DMS79 (cell line): Measurements from ENCODE around the gene FDPS.
"Not testable (repeated sequence)": the region's sequence is repeated elsewhere in the genome, so short reads cannot be mapped to it uniquely, and the experiment has no call there.

Experiments
- DNase-seq: peaks from one replicate; lab custom pipeline; 2025; lab: John Stamatoyannopoulos, UW

The FDPS gene

DNA sequence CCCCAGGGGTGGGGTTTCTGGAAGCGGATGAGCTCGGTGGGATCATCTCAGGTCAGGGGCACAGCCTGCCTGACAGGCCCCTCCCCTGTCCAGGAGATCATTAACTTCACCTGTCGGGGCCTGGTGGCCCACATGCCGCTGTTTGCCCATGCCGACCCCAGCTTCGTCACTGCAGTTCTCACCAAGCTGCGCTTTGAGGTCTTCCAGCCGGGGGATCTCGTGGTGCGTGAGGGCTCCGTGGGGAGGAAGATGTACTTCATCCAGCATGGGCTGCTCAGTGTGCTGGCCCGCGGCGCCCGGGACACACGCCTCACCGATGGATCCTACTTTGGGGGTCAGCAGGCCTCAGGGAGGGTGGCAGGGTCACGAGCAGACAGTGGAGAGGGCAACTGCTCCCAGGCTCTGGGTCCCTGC is 23.0 kb upstream of the FDPS start:
- no peak for DNase-seq

DNA sequence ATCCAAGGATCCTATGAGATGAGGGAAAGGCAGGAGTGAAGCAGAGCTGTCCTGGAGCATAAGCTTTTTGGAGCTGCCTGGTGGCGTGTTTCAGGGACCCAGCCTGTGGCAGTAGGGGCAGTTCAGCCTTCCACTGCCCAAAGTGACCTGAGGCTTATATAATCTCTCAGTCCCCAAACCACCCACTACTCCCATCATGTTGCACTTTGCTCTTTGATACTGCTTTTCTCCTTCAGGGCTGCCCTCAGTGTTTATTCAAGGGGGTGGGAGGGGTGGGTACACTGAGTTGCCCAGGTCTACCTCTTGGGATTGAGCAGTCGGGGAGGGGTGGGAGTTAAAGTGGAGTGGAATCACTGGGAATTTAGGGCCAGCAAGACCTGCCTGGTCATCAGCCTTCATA is 22.1 kb upstream of the FDPS start:
- no peak for DNase-seq

DNA sequence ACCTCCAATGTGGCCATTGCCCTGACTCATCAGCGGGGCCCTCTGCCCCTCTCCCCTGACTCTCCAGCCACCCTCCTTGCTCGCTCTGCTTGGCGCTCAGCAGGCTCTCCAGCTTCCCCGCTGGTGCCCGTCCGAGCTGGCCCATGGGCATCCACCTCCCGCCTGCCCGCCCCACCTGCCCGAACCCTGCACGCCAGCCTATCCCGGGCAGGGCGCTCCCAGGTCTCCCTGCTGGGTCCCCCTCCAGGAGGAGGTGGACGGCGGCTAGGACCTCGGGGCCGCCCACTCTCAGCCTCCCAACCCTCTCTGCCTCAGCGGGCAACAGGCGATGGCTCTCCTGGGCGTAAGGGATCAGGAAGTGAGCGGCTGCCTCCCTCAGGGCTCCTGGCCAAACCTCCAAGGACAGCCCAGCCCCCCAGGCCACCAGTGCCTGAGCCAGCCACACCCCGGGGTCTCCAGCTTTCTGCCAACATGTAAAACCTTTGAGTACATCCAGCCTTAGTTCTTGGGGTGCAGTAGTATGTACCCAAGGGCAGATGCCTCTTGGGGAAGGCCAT is 20.6 kb upstream of the FDPS start:
- DNase-seq = no peak

DNA sequence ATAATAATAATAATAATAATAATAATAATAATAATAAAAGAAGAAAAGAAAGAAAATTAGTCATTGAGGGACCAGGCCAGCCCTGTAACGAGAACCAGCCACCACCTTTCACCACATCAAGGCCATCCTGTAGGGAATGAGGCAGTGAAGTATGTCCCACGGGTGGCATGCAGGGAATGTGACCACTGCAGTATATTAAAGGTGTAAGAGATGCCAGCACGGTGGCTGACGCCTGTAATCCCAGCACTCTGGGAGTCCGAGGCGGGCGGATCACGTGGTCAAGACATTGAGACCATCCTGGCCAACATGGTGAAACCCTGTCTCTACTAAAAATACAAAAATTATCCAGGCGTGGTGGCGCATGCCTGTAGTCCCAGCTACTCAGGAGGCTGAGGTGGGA is 17.7 kb upstream of the FDPS start:
- not testable (repeated sequence) for DNase-seq

DNA sequence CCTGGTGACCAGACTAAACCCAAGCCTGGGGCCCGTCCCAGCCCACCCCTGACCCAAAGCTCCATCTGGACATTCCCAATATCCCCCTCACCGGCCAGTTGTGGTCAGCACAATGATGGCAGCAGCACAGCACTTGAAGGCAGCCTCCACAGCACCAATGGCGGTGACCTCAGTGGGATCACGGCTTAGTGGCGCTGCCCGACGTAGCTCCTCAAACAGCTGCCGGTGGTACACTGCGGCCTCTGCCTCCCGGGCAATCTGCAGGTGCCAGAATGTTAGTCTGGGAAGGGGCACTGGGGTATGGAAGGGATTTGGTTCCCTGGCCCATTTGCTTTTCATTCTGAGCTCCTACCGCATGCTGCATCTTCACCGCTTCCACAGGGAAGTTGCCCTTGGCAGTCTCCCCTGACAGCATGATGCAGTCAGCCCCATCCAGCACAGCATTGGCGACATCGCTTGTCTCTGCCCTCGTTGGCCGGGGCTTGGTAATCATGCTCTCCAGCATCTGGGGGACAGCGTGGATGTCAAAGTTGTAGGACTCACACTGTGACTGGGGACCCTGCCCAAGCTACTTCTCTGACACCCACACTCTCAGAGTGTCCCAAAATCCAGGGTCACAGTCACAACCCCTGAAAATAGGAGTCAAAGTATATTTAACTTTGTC is 15.4 kb upstream of the FDPS start:
- no peak for DNase-seq

DNA sequence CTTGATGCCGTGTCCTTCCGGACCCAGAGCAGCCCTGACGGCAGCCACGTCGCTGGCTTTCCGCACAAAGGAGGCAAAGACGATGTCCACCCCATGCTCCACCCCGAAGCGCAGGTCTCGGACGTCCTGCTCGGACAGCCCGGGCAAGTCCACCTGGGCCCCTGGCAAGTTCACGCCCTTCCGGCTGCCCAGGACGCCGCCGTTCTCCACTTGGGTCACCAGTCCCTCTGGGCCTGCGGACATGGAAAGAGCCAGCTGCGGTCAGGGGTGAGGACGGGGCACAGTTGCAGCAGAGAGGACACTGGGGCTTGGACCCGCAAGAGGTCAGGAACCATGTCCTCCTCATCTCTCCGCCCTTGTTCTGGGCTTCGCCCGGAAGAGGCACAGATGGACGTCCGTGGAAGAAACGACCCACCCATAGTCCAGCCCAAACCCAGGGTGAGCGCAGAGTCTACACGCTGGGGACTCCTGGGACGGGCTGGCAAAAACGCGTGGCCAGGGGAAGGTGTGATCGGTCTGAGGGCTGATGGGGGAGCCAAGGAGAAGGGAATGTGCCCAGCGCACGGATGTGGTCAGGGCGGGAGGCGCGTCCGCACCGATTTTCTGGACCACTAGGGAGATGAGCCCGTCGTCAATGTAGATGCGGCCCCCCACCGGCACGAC is 14.0 kb upstream of the FDPS start:
- DNase-seq = no peak

DNA sequence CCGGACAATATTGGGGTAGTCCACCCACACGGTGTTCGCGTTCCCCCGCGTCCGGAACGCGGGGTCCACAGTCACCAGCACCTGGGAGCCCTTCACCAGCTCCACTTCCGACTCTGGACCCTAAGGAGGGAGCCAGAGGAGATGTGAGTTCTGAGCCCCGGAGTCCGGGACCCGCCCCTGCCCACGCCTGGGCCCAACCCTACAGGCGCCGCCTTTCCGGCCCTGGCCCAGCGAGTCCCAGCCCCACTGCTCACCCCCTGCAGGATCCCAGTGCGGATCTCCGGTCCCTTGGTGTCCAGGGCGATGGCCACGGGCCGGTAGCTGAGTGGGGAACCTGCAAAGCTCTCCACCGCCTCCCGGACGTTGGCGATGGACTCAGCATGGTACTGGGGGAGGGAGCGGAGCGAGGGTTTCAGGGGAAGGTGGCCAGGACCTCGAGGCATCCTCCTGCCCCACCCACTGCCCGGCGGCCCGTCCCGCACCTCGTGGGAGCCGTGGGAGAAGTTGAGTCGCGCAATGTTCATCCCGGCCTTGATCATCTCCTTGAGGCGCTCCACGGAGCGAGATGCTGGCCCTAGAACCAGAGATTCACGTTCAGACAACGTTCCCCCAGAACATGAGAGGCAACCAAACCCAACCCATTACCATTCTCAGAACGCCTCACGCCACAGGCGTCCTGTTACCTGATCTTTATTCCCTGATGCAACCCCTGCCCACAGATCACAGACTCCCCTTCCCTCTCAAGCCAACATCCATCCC is 13.3 kb upstream of the FDPS start:
- no peak for DNase-seq

DNA sequence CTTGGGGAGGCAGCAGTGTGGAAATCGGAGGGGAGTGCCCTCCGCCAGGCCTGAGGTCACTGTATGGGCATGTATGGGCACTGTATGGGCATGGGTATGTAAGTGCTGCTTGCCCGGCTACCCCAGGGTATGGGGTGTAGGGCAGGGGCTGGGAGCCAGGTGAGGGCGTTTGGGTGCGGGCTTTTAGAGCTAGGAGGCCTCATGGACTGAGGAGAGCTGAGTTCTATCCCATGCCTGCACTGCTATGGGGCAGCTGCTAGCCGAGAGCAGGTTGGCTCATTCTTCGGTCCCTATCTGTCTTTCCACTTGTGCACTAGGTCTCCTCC is 12.8 kb upstream of the FDPS start:
- DNase-seq = no peak

DNA sequence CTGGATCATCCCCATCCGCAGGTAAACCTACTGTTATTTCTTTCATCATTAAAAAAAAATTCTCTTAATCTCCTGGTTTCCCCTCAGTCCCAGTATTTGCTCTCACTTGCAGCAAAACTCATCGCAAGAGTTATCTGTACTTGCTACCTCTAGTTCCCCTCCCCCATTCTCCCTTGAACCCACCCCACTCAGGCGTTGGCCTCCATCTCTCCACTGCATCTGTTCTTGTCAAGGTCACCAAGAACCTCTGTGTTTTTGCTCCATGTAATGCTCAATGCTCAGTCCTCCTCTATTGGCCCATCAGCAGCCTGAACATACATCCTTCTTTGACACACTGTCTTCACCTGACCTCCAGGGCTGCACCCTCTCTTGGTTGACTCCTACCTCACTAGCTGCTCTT is 12.0 kb upstream of the FDPS start:
- no peak for DNase-seq

DNA sequence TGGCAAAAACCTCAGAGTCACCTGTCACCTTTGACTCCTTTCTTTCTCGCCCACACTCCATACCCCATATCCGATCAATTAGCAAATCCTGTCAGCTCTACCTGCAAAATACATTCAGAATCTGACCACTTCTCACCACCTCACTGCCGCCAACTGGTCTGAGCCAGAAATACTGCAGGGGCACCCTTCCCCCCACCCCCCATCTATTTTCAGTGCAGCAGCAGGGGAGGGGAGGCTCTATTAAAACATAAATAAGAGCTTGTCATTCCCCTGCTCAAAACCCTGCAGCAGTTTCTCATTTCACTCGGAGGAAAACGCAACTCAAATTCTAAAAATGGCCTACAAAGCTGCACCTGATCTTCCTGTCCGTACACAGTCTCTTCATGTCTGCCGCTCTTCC is 11.3 kb upstream of the FDPS start:
- no peak for DNase-seq

DNA sequence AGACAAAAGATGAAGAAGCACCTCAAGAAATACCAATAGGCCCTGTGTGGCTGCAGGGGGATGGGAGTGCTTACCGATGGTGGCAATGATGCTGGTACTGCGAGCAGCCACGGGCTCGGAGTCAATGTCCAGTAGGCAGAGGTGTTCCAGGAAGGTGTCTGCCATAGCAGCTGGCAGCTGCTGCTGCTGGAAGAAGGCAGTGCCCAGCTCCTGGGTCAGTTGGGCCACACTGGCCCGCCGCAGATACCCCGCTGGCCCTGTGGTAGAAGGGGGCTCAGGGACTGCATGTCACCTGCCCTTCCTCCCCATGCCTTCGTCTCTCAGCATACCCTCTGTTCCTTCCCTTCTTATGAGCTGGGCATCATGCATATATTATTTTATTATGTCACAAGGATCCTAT is 8.6 kb upstream of the FDPS start:
- no peak for DNase-seq

DNA sequence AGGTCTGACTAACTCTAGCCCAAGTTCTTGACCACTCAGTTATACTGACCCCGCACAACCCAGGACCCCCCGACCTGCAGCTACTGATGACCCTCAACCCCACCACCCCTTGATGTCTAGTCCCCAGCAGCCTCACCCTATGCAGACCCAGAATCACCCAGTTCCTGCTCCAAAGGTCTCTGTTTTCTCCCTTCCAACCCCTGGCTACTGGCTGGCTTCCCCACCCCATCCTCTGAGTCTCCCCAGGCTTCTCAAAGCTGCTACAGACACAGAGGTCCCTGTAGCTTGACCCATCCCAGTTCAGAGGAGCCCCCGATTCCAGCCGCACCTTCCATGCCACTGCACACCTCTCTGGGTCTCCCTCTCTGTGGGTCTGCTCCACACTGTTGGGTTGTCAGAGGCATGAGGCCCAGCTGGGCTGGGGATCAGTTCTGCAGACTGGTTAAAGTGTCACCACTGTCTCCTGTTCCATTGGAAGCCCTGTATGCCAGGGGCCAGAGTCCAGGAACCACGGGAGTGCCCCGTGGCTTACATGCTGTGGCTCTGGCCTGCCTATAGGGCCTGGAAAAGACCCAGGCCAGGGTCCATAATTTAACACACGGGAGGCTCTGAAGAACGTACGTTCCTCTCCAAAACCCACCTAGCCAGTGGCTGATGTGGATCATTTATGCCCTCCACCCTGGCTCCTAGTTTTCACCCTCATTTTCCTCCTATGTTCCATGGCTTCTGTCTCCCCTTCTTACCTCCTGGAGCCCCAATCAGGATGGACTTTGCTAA is 7.9 kb upstream of the FDPS start:
- DNase-seq = no peak

DNA sequence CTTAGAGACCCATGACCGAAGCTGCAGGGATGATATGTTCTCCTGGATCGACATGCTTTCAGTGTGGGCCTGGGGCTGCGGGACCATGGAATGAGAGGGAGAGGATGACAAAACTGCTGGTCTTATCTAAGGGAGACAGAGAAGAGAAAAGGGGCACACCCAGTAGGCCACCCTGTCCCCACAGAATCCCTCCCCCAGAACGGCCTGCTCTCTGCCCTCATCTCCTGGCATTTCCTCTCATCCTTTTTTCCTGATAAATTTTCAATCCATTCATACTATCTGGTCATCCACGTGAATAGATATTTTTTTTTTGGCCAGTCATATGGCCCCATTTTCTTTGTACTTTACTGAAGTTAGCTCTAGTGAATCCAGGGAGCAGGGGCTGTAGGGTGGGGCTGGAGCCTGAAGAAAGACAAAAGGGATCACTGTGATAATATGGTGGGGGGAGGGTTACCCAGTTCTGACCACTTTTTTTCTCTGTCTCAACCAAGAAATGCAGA is 7.3 kb upstream of the FDPS start, which contains the start of gene PKLR:
PKLR (minus strand) TSS at position 97 of the 500 bp plus-strand sequence; CDS start at position 54, 43 bp downstream.
- no peak for DNase-seq

DNA sequence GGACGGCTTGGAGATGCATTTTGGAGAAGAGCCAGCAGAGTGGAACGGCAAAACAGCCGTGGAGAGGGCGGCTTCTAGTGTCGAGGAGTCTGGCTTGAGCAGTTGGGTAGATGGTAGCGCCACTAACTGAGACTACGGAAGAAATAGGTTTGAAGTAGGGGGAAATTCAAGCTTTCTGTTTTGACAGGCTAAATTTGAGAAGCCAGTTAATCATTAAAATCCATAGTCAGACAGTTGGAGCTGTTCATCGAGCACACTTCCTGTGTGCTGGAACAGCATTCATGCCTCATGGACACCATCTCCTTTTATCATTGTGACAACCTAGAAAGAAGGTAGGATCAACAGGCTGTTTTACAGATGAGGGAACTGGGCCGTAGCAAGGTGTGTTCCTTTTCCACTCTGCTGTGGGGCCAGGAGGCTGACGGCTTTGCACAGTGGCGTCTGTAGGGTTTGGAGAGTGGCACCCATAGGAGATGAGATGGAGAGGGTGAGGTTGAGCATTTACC is 4.1 kb upstream of the FDPS start:
- no peak for DNase-seq

DNA sequence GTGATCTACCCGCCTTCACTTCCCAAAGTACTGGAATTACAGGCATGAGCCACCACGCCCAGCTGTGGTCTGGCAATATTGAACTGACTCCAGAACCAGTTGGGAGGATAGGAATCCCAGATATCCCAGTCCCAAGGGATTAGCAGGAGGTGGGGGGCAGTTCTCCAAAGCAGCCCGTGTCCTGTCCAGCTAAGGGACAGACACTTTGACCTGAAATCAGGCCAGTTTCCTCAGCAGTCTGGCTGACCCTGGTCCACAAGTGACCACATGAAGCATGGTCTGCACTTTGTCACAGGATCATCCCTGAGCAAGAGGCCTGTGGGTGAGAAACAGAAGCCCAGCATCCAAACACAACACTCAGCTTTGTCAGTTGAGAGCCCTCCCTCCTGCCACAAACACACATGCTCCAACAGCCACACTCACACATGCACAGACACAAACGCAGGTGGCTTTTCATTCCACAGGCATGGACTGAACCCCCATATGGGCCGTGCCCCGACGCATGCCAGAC is 2.7 kb upstream of the FDPS start:
- no peak for DNase-seq

DNA sequence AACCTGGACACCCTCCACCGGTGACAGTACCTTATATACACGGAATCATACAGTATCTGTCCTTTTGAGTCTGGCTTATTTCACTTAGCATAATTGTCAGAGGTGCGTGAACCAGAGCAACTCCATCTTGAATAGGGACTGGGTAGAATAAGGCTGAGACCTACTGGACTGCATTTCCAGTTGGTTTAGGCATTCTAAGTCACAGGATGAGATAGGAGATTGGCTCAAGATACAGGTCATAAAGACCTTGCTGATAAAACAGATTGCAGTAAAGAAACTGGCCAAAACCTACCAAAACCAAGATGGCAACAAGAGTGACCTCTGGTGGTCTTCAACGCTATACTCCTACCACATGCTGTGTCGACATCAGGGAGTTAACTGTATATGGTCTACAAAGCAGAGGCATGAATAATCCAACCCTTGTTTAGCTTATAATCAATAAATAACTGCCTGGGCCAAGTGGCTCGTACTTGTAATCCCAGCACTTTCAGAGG is 1.4 kb upstream of the FDPS start:
- no peak for DNase-seq

DNA sequence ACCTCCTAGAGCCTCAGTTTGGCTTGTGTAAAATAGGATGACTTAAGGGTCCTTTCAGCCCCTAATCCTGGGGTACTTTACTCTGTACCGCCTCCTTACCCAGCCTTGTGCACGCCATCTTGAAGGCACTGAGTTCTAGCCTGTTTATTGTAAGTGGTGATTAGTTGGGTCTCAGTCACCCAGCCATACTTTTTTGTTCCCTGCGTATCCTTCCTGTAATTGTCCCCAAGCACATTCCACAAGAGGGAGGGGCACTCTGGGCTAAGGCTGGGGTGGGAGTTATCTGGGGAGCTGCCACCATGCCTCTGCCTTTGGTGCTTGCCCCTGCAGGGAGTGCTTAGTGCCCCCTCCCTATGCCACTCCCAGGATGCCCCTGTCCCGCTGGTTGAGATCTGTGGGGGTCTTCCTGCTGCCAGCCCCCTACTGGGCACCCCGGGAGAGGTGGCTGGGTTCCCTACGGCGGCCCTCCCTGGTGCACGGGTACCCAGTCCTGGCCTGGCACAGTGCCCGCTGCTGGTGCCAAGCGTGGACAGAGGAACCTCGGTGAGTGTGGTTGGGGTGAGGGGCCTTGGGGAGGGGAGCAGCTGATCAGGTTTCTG is 856 bp downstream of the FDPS start:
- DNase-seq = peak; percentile 25

DNA sequence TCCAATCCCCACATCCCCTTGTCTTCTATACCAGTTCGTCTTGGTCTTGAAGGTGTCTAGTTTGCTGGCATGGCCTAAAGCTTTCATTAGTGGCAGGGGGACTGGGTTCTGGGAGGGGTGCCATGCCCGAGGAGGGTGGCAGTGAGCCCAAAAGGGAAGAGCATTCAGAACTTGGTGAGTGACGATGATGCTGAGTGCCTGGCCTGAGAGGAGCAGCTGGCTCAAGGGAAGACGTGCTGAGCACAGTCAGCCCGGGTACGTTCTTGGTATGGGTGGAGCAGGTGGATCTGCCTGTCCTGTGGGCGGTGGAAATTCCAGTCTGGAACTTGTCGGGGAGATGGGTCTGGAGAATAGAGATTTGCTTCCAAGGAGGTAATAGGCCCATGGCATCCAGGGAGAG is 4.6 kb downstream of the FDPS start:
- DNase-seq = no peak

DNA sequence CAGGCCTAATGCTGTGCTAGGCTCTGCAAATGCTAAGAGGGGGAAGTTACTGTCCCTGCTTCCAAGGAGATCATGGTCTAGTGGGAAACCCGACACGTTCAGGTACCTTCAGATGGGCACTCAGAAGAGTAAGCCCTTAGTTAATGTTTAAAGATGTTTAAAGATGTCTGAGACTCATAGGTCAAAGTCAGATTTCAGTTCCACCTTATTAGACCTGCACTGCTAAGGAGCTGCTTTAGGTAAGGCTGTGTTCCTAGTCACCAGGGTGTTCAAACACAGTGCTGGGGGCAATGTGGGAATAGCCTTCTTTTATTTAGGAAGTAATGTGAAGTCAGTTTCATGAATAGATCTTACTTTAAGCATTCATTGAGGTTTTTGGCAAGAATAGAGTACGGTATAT is 8.3 kb downstream of the FDPS start:
- no peak for DNase-seq

DNA sequence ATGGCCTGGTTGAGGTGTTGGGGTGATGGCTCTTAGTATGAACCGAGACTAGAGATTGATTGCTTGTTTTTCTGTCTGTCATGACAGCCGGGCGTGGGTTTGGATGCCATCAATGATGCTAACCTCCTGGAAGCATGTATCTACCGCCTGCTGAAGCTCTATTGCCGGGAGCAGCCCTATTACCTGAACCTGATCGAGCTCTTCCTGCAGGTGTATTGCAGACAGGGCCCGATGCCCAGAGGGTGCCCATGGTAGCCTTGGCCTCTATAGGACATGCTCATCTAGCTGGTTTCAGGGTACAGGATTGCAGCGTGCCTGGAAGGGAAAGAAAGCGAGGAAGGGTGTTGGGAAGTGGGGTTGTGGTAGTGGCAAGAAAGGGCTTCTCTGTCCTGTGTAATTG is 9.4 kb downstream of the FDPS start:
- DNase-seq = no peak

DNA sequence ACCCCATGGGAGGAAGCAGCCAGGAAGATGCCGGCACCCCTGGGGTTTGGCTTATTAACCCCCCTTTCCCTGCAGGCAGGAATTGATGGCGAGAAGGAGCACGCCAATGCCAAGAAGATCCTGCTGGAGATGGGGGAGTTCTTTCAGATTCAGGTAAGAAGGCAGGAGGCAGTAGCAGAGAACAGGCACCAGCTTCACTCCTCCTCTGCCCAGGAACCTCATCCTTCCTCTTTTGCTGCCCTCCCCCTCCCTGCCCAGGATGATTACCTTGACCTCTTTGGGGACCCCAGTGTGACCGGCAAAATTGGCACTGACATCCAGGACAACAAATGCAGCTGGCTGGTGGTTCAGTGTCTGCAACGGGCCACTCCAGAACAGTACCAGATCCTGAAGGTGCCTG is 10.9 kb downstream of the FDPS start:
- no peak for DNase-seq
